Measurements from ENCODE around the gene MARK4. TPM values are rescaled to one million over a fixed set of nuclear protein-coding genes. Genes with fewer than 3 reads are reported as not detected.
"Not testable (repeated sequence)": the region's sequence is repeated elsewhere in the genome, so short reads cannot be mapped to it uniquely, and the experiment has no call there.

Gene MARK4
- polyA plus RNA-seq, 3 donors, result 38.2 to 42.7 (median 40.4) TPM

GRCh38 chr19:45267296-45267695 lies 16.2 kb downstream of the MARK4 start:
- no peak for DNase-seq

DNA sequence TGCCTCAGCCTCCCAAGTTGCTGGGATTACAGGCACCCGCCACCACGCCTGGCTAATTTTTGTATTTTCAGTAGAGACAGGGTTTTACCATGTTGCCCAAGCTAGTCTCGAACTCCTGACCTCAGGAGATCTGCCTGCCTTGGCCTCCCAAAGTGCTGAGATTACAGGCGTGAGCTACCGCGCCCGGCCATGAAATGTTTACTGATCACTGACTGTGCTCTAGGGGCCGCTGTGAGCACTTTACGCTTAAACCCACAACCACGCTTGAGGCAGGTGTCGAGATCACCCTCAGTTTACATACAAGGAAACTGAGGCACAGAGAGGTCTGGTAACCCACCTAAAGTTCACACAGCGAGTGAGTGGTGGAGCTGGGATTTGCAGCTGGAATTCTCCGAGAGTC lies 18.9 kb downstream of the MARK4 start:
- DNase-seq, result not testable (repeated sequence)

DNA sequence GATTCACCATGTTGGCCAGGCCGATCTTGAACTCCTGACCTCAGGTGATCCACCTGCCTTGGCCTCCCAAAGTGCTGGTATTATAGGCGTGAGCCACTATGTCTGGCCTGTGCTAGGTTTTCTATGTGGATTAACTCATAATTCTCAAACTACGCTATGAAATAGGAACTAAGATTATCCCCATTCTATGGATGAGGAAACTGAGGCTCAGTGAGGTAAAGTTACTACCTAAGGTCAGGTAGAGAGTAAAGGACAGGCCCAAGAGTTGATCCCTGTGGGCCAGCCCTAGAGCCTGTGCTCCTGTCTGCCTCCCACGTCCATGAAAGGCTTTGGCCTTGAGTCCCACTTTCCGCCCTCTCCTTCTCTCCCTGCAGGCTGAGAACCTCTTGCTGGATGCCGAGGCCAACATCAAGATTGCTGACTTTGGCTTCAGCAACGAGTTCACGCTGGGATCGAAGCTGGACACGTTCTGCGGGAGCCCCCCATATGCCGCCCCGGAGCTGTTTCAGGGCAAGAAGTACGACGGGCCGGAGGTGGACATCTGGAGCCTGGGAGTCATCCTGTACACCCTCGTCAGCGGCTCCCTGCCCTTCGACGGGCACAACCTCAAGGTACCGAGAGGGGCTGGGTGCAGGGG lies 20.1 kb downstream of the MARK4 start:
- DNase-seq, result no peak

GRCh38 chr19:45271735-45272108 lies 20.7 kb downstream of the MARK4 start:
- DNase-seq, result no peak

DNA sequence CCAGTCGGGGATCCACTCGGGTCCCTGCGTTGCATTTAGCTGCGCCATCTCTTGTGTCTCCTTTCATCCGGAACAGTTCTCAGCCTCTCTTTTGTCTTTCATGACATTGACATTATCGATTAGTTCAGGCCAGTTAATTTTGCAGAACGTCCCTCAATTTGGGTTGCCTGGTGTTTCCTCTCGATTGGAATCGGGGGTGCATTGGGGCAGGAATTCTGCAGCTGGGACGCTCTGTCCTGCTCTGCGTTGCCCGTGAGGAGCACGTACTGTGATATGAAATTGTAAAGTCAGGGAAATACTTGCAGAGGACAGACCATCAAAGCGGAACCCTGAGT lies 22.4 kb downstream of the MARK4 start:
- no peak for DNase-seq

DNA sequence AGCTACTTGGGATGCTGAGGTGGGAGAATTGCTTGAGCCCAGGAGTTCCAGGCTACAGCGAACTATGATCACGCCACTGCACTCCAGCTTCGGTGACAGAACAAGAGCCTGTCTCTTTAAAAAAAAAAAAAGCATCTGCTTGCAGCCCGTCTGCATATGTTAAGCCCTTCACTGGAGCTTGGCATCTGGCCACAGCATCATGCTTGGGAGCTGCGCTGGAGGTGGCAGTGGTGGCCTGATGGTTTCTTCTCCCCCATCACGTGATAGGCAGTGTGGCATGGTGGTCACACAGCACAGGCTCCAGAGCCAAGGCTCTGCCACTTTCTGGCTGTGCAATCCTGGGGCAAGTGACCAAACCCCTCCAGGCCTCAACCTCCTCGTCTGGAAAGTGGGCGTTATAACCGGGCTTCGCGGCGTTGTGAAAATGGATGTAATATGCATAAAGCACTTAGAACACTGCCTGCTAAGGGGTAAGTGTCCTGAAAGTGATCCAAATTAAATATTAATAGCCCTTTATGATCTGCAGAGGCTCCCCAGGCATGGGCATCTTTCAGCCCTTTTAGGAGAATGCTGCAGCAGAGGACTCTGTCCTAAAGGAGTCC lies 24.4 kb downstream of the MARK4 start:
- no peak for DNase-seq

DNA sequence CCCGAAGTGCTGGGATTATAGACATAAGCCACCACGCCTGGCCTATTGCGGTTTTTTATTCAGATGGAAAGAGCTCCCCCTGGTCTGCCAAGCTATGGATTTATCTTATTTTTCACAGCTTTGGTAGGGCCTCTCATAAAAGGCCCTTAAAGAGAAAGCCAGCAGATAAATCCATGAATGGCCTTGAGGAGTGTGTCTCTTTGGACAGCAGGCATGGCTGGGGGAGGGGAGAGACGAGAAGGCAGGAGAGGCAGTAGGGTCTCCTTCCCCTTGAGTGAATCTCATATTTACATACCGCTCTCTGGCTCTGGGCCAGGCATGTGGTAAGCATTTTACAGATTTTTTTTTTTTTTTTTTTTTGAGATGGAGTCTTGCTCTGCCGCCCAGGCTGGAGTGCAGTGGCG lies 25.2 kb downstream of the MARK4 start:
- DNase-seq, result no peak

GRCh38 chr19:45278087-45278486 lies 27.0 kb downstream of the MARK4 start:
- no peak for DNase-seq

DNA sequence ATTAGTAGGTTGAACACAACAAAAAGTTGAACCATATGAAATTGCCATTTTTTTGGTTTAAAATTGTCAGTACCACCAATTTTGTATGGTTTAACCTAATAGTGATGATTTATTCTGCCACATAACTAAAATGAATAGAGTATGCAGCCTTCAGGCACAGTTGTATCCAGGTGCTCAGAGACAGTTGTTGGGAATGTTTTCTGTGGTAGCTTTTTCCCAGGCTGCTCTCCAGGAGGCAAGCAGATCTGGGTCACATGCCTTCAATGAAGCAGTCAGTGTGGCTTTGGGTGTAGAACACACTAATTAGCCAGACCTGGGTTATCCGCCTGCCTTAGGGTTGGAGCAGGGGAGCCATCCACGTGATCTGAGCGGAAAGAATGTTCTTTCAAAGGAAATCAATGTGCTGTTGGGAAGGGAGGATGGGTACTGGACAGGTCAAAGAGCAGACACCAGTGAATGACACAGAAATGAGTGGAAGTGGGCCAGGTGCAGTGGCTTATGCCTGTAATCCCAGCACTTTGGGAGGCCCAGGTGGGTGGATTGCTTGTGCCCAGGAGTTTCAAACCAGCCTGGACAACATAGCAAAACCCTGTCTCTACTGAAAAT lies 28.6 kb downstream of the MARK4 start:
- DNase-seq, result no peak

- no peak for DNase-seq
These were observed 29.4 kb downstream of the MARK4 start for GRCh38 chr19:45280471-45280961.

GRCh38 chr19:45283443-45284033 lies 32.5 kb downstream of the MARK4 start:
- DNase-seq, result no peak

DNA sequence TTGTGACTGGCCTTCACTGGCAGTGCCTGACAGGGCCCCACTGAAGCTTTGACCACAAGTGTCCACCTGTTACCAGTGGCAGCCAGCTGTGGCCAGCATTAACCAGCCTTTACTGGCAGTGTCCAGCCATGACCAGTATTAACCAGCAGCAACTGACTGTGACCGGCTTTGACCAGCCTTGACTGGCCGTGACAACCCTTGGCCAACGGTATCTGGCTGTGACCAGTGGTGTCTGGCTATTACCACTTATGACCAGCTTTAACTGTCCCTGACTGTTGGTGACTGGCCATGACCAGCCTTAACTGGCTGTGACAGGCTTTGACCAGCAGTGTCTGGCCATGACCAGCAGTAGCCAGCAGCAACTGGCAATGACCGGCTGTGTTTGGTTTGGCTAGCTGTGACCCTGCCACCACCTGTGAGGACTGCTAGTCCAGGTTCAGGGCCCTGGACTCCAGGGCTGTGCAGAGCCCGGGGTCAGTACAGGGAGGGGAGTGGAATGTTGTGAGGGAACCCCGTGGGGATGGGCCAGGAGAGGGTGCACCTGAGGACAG lies 39.4 kb downstream of the MARK4 start:
- DNase-seq, result no peak

DNA sequence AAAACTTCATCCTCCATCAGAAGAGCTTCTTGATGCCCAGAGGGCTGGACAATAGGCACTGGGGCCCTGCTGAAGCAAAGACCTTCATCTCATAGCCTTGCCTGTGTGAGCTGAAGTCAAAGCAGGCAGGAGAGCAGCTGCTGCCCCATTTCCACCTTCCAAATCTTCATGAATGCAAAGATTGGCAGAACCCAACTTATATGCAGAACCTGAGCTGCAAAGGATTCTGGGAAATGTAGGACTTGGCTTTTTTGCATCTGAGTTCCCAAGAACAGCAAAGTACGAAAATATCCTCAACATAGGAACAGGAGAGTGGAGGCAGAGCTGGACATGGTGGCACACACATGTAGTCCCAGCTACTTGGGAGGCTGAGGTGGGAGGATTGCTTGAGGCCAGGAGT lies 40.8 kb downstream of the MARK4 start:
- no peak for DNase-seq

- no peak for DNase-seq
These were observed 42.6 kb downstream of the MARK4 start for GRCh38 chr19:45293682-45294081.

DNA sequence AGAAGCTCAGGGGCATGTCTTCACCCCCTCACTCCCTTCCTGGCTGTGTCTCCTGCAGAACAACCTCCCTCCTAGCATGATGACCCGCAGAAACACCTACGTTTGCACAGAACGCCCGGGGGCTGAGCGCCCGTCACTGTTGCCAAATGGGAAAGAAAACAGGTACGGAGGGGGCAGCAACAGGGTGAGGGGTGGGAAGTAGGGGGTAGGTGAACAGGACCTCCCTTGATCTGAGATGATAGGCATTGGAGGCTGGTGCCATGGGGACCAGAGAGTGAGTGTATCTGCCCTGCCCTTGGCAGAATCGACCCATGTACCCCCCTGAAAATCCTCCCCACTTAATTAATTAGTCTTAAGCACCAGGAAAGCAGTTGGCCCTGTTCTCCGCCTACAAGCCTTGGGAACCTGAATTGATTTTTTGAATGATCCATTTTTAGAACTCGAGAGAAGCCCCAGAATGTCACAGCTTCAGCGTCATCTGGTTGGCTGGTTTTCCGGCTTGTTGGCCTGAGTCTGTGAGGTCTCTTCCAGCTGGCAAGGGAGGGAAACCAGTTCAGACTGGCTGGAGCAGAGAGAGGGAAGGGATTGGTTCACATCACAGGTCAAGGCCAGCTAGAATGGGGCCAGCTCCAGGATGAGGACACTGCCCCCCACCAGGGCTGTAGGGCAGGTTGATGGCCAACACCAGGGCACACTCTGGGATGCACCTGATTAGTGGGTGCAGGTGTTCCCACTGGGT lies 43.4 kb downstream of the MARK4 start:
- no peak for DNase-seq

DNA sequence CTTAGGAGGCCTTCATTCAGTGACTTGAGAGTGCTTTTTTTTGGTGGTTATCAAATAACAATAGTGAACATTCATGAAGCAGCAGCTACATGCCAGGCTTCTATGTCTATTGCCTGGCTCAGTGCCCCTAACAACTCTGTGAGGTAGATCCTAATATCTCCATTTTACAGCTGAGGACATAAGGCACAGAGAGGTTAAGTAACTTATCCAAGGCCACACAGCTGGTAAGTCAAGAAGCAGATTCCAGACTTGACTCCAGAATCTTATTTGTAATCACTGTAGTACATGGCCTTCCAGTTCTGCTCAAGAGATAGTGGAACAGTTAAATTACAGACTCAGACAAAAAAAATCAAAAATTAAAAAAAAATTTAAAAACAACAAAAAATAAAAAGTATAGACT lies 44.8 kb downstream of the MARK4 start:
- no peak for DNase-seq

DNA sequence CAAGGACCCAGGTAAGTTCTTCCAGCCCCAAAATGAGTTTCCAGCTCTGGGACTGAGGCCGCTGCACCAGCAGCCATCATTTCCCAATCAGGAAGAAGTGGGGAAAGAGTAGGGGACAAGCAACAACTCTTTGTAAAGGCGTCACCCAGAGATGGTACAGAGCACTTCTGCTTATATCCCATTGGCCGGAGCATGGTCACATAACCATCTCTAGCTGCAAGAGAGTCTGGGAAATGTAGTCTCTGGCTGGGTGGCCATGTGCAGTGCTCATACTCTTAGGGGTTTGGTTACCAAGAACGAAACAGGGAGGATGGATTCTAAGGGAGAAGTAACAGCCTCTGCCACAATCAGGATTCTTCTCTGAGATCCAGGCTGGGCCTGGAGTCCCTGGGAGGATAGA lies 45.3 kb downstream of the MARK4 start:
- no peak for DNase-seq

DNA sequence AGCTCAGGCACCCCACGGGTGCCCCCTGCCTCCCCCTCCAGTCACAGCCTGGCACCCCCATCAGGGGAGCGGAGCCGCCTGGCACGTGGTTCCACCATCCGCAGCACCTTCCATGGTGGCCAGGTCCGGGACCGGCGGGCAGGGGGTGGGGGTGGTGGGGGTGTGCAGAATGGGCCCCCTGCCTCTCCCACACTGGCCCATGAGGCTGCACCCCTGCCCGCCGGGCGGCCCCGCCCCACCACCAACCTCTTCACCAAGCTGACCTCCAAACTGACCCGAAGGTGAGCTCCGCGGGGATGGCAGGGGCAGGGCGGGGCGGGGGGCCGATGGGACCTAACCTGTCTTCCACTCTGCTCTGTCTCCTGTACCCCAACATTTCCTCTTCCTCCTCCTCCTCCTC lies 46.6 kb downstream of the MARK4 start:
- DNase-seq, result no peak

DNA sequence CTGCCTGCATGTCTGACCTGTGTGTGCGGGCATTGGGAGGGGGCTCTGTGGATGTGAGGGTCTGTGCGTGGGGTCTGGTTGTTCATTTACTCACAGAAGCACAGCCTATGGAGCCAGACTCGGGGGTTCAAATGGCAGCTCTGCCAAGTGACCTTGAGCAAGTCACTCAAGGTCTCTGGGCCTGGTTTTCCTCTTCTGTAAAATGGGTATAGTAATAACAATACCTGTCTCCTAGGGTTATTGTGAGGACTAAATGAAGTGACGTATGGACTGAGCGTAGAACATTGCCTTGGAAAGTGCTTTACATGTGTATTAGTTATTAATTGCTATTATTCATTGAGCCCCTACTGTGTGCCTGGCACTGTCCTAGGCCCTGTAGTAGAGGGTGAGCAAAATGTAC lies 47.2 kb downstream of the MARK4 start:
- DNase-seq, result no peak

DNA sequence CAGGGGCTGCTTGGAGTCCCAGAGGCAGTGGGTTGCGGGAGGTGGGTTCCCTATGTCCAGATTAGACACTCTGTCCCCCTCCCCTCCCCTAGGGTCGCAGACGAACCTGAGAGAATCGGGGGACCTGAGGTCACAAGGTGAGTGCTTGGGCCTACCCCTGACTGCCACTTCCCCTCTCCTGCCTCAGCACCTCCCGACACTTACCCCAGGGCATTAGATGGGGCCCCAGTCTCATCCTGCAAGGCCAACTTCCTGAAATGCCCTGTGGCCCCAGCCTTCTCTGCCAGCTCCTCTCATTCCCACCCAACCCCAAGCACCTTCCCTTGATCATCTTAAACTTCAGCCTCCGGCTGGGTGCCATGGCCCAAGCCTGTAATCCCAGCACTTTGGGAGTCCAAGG lies 48.6 kb downstream of the MARK4 start:
- no peak for DNase-seq

DNA sequence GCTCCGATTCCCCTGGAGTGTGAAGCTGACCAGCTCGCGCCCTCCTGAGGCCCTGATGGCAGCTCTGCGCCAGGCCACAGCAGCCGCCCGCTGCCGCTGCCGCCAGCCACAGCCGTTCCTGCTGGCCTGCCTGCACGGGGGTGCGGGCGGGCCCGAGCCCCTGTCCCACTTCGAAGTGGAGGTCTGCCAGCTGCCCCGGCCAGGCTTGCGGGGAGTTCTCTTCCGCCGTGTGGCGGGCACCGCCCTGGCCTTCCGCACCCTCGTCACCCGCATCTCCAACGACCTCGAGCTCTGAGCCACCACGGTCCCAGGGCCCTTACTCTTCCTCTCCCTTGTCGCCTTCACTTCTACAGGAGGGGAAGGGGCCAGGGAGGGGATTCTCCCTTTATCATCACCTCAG lies 51.3 kb downstream of the MARK4 start:
- DNase-seq, result no peak
